ENCODE measurements around the gene ALG14. TPM values are rescaled to one million over a fixed set of nuclear protein-coding genes. Genes with fewer than 3 reads are reported as not detected.

ALG14 gene
- total and polyA plus RNA-seq, 5 donors: 0.97 to 7.4 (median 3.7) TPM

DNA sequence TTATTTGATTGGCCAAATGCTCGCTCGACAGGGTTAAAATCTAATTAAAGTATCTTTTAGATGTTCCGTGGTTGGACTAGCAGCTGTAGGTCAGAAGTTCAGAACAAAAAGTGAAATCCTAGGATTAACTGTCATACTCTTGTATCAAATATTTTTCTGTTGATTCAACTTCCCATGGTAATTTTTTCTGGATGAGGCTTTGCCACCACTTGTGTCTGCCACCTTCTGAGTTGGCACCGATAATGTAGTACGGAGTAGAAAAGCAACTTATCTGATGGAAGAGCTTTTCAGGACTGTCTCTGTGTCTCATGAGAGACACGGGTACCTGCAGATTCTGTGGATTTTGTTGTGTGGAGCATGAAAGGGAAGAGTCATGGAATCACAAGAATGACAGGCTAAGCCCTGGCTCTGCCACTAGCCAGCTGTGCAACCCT, 101.2 kb downstream of the ALG14 start:
- 27% methylated on average over 6 of the region's 6 CpGs for WGBS
- Histone ChIP-seq H3K9me3 (ENCODE audit: control insufficient read depth, low read length) (no peaks in the 10 kb centered on the region), H3K27ac (ENCODE audit: low read length) (peak overlapping the region; percentile 63), H3K27me3 (ENCODE audit: control insufficient read depth, insufficient read depth) (no peaks in the 10 kb centered on the region), H3K4me3 (ENCODE audit: low read length) (no peak overlapping the region), H3K4me1 (ENCODE audit: control insufficient read depth, insufficient read depth, low read length) (peaks cover 8% of the 10 kb centered on the region)
- peak in 1 of 2 donors; percentile 17 for ATAC-seq
- intact Hi-C loops (cut with DNase I): no loop called here
- DNase-seq: no peak

- Histone ChIP-seq H3K4me3 (ENCODE audit: low read length) (no peak overlapping the region), H3K4me1 (ENCODE audit: control insufficient read depth, insufficient read depth, low read length) (peaks cover 8% of the 10 kb centered on the region), H3K27me3 (ENCODE audit: control insufficient read depth, insufficient read depth) (no peaks in the 10 kb centered on the region), H3K9me3 (ENCODE audit: control insufficient read depth, low read length) (no peaks in the 10 kb centered on the region), H3K27ac (ENCODE audit: low read length) (no peak overlapping the region)
- no peak for DNase-seq
- 64% methylated on average over 2 of the region's 2 CpGs for WGBS
- intact Hi-C loops (cut with DNase I): no loop called here
- ATAC-seq: no peak
Measured at GRCh38 chr1:94970783-94971182, 102.0 kb downstream of the ALG14 start.

- 93% methylated on average over 6 of the region's 6 CpGs for WGBS
- ATAC-seq (no peak), DNase-seq (no peak)
- Histone ChIP-seq H3K27ac (ENCODE audit: low read length) (no peak overlapping the region), H3K27me3 (ENCODE audit: control insufficient read depth, insufficient read depth) (no peaks in the 10 kb centered on the region), H3K4me3 (ENCODE audit: low read length) (no peak overlapping the region), H3K9me3 (ENCODE audit: control insufficient read depth, low read length) (no peaks in the 10 kb centered on the region), H3K4me1 (ENCODE audit: control insufficient read depth, insufficient read depth, low read length) (peaks cover 8% of the 10 kb centered on the region)
- intact Hi-C loops (cut with DNase I): no loop called here
Measured at GRCh38 chr1:94969137-94969536, 103.6 kb downstream of the ALG14 start.

DNA sequence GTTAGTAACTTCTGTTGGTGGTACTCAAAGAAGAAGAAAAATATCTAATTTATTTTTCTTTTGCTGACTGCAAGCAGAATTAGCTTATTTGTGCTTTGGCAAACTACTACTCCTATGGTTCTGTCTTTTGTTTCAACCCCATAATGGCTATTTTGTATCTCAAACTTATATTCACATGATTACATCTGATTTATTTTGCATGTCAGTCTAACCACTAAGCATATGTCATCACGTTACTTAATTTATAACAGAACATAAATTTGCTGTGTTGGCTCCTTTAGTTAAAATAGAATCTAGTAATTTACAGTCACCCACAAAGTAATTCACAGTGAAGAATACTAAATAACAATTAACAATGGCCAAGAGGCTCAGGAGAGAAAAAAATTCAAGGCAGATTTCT, 106.7 kb downstream of the ALG14 start:
- Histone ChIP-seq H3K4me3 (ENCODE audit: low read length) (no peak overlapping the region), H3K27me3 (ENCODE audit: control insufficient read depth, insufficient read depth) (no peaks in the 10 kb centered on the region), H3K4me1 (ENCODE audit: control insufficient read depth, insufficient read depth, low read length) (peaks cover 4% of the 10 kb centered on the region), H3K9me3 (ENCODE audit: control insufficient read depth, low read length) (no peaks in the 10 kb centered on the region), H3K27ac (ENCODE audit: low read length) (no peak overlapping the region)
- 85% methylated on average over 1 of the region's 1 CpG for WGBS
- no peak for ATAC-seq
- DNase-seq: no peak
- intact Hi-C loops (cut with DNase I): no loop called here

- ATAC-seq (no peak), DNase-seq (peak in 1 of 3 donors; percentile 50)
- Histone ChIP-seq H3K27ac (ENCODE audit: low read length) (no peak overlapping the region), H3K27me3 (ENCODE audit: control insufficient read depth, insufficient read depth) (no peaks in the 10 kb centered on the region), H3K9me3 (ENCODE audit: control insufficient read depth, low read length) (no peaks in the 10 kb centered on the region), H3K4me3 (ENCODE audit: low read length) (no peak overlapping the region), H3K4me1 (ENCODE audit: control insufficient read depth, insufficient read depth, low read length) (peaks cover 3% of the 10 kb centered on the region)
- intact Hi-C loops (cut with DNase I): loop anchor here in 1 of 4 donors (5.0 kb wide), 1 partner anchor 37 kb away; the partner anchor contains the start of gene CNN3
- 80% methylated on average over 8 of the region's 8 CpGs for WGBS
Measured at GRCh38 chr1:94963864-94964263, 108.9 kb downstream of the ALG14 start.

DNA sequence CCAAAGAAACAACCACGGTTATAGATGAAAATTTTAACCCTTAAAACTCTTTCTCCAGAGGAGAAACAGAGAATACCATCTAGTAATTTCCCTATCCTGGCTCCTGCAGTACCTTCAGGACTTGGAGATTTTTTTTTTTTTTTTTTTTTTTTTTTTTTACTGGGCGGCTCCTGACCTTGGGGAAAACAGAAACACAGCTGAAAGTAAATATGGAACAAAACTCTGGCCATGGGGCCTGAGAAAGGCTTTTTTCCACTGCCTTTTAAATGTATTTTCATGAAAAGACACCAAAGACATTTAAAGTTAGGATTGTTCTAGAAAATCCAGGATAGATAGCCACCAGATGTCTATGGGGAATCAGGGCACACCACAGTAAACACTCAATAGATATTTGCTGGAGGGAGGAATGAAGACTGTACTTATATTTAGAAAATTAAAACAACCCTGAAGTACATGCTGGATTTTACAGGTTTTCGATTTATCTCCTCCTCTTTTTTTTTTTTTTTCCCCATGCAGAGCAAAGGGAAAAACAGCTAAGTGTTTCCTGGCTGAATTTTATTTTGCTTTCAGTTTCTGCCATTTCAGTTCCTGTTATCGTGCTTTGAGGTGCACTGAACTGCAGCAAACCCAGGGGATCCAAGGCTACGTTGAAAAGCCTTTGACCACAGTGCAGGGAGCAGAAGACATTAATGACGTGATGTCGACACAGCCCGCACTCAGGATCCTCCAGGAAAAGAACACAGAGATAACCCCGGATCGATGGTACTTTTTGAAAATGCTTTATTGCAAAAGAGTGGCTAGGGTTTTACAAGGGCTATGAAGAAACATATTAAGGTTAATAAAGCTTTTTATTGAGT, 110.1 kb downstream of the ALG14 start:
- peak overlapping the region; percentile 49 for H3K4me3 ChIP-seq (ENCODE audit: low read length)
- ATAC-seq: peak; percentile 74 to 81
- H3K9me3 ChIP-seq (ENCODE audit: control insufficient read depth, low read length): no peaks in the 10 kb centered on the region
- peak in 2 of 3 donors; percentile 30 to 63 for DNase-seq
- intact Hi-C loops (cut with DNase I): loop anchor here in 1 of 4 donors (5.0 kb wide), 1 partner anchor 35 kb away; the partner anchor contains the start of gene CNN3
- H3K27ac ChIP-seq (ENCODE audit: low read length): peak overlapping the region; percentile 82
- H3K27me3 ChIP-seq (ENCODE audit: control insufficient read depth, insufficient read depth): no peaks in the 10 kb centered on the region
- H3K4me1 ChIP-seq (ENCODE audit: control insufficient read depth, insufficient read depth, low read length): peaks cover 3% of the 10 kb centered on the region
- WGBS: 8% methylated on average over 10 of the region's 10 CpGs

- intact Hi-C loops (cut with DNase I): loop anchor here in 1 of 4 donors (5.0 kb wide), 1 partner anchor 35 kb away; the partner anchor contains the start of gene CNN3
- Histone ChIP-seq H3K4me3 (ENCODE audit: low read length) (no peak overlapping the region), H3K4me1 (ENCODE audit: control insufficient read depth, insufficient read depth, low read length) (peaks cover 3% of the 10 kb centered on the region), H3K9me3 (ENCODE audit: control insufficient read depth, low read length) (no peaks in the 10 kb centered on the region), H3K27me3 (ENCODE audit: control insufficient read depth, insufficient read depth) (no peaks in the 10 kb centered on the region), H3K27ac (ENCODE audit: low read length) (no peak overlapping the region)
- WGBS: 85% methylated on average over 3 of the region's 3 CpGs
- ATAC-seq: no peak
- DNase-seq: no peak
Measured at GRCh38 chr1:94961988-94962387, 110.8 kb downstream of the ALG14 start.

GRCh38 chr1:94961582-94961981, 111.2 kb downstream of the ALG14 start:
- ATAC-seq: no peak
- Histone ChIP-seq H3K9me3 (ENCODE audit: control insufficient read depth, low read length) (no peaks in the 10 kb centered on the region), H3K27me3 (ENCODE audit: control insufficient read depth, insufficient read depth) (no peaks in the 10 kb centered on the region), H3K27ac (ENCODE audit: low read length) (no peak overlapping the region), H3K4me1 (ENCODE audit: control insufficient read depth, insufficient read depth, low read length) (peaks cover 3% of the 10 kb centered on the region), H3K4me3 (ENCODE audit: low read length) (no peak overlapping the region)
- WGBS: 95% methylated on average over 7 of the region's 7 CpGs
- intact Hi-C loops (cut with DNase I): loop anchor here in 1 of 4 donors (5.0 kb wide), 1 partner anchor 34 kb away; the partner anchor contains the start of gene CNN3
- no peak for DNase-seq

DNA sequence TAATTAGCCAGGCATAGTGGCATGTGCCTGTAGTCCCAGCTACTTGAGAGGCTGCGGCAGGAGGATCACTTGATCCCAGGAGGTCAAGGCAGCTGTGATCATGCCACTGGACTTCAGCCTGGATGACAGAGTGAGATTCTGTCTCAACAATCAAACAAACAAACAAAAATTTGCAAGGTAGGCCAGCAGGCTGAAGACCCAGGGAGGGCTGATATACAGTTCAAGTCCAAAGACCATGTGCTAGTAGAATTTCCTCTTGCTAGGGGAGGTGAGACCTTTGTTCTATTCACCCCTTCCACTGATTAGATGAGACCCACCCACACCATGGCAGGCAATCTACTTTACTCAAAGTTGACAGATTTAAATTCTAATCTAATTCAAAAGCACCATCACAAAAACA, 114.7 kb downstream of the ALG14 start:
- Histone ChIP-seq H3K4me1 (ENCODE audit: control insufficient read depth, insufficient read depth, low read length) (no peaks in the 10 kb centered on the region), H3K27me3 (ENCODE audit: control insufficient read depth, insufficient read depth) (no peaks in the 10 kb centered on the region), H3K27ac (ENCODE audit: low read length) (no peak overlapping the region), H3K9me3 (ENCODE audit: control insufficient read depth, low read length) (no peaks in the 10 kb centered on the region), H3K4me3 (ENCODE audit: low read length) (no peak overlapping the region)
- ATAC-seq: no peak
- intact Hi-C loops (cut with DNase I): no loop called here
- no peak for DNase-seq
- WGBS: 96% methylated on average over 1 of the region's 1 CpG

GRCh38 chr1:94955767-94956632, 116.8 kb downstream of the ALG14 start:
- peak; percentile 80 to 88 for ATAC-seq
- Histone ChIP-seq H3K27me3 (ENCODE audit: control insufficient read depth, insufficient read depth) (no peaks in the 10 kb centered on the region), H3K4me3 (ENCODE audit: low read length) (no peak overlapping the region), H3K4me1 (ENCODE audit: control insufficient read depth, insufficient read depth, low read length) (no peaks in the 10 kb centered on the region), H3K9me3 (ENCODE audit: control insufficient read depth, low read length) (no peaks in the 10 kb centered on the region), H3K27ac (ENCODE audit: low read length) (peak overlapping the region; percentile 89)
- DNase-seq: peak; percentile 50 to 78 (median 75)
- 25% methylated on average over 6 of the region's 6 CpGs for WGBS
- intact Hi-C loops (cut with DNase I): no loop called here
